GM21619 (cell line): ENCODE measurements around the gene ZDHHC11.
"Not testable (repeated sequence)": the region's sequence is repeated elsewhere in the genome, so short reads cannot be mapped to it uniquely, and the experiment has no call there.

ENCODE experiments used
- ATAC-seq: cut with Tn5 transposase; IDR thresholded peaks from one replicate; pipeline ENCODE4 v1.9.1; 2021; ENCODE audit not compliant: unreplicated experiment

Gene ZDHHC11

DNA sequence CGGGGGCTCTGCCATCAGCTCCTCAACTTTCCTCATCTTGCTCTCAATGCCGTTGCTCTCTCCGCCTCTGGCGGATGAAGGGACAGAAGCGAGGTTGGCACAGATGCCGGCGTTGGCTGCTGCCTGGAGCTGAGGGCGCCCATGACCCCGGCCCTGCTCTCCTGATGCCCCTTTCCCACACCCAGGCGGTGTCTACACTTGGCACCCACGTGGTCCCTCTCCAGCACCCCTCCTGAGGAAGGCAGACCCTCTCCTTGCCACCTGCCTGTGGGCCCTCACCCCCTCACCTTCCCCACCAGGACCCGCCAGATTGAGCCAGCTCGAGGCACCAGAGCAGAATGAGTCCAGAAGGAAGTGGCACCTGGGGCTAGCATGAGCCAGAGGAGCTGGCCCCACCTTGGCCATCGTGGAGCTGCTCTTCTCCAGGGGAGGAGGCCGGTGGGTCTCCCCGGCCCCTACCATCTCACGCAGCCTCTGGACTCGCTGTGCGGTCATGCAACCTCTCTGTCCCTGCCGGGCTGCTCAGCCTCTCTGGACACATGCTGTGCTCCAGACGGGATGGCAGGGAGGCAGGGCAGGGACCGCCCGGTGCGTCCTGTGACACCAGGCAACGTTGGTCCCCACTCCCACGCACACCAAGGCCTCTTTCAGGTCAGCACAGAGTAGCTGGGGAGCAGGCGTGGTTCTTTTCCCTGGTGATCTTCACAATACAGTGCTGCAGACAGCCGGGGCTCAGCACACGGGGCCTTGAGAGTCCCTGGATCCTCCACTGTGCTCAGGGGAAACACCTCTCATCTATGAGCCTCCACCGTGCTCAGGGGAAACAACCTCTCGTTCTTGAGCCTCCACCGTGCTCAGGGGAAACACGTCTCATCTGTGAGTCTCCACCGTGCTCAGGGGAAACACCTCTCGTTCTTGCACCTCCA is 4.8 kb downstream of the ZDHHC11 start:
- ATAC-seq: not testable (repeated sequence)

DNA sequence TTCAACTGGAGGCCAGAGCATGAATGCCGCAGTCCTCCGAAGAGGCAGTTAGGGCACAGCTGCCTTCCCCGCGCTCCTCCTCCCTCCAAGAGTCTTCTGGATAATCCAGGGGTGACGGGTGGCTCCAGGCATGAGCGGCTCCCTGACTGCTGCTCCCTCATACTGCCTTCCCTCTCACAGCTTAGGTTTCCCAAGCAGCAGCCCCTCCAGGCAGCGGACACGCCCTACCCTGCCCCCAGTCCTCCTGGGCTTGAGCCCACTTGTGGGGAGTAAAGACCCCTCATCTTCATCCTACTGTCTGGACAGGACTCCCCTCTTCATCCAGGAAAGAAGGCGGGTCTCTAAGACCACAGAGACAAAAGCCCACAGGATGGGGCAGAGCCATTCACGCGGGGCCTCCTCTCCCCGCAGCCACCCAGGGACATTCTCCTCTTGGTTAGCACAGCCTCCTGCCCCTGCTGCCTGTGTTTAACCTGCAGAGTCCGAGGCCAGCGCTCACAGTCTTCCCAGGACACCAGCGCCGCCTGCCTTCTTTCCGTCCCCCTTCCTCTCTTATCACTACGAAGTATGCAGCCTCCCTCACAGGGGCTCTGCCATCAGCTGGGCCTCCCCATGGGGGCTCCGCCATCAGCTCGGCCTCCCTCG is 5.6 kb downstream of the ZDHHC11 start:
- ATAC-seq: not testable (repeated sequence)

DNA sequence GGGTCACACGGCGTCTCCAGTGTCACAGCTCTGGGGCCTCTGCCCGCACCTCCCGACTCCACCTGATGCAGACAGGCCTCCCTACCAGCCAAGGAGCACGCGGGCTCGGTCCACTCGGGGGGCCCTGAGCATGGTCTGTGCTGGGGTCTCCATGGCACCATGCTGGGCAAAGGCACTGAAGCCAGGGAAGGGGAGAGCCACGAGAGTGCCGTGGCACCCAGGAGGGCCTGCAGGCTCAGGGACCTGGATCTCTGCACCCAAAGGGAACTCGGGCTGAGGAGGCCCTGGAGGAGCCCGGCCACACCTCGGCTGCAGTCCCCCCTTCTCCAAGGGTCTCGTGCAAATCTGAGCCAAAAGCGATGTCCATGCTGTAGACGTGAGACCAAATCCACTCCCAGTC is 6.4 kb downstream of the ZDHHC11 start:
- ATAC-seq: not testable (repeated sequence)

DNA sequence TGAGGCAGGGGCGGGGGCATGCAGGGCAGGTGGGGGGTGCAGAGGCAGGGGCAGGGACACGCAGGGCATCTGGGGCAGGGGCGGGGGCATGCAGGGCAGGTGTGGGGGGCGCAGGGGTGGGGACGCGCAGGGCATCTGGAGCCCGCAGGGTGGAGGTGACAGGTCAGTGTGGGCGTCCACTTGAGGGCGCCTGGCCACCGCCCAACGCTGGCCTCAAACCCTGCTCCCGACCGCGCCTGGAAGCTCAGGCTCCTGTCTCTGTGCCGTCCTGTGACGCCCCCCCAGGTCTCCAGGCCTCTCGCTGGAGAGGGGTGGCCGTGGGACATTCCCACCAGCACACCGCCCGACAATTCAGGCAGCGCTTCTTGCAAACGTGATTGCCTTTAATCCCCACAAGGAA is 6.9 kb downstream of the ZDHHC11 start:
- ATAC-seq: not testable (repeated sequence)

DNA sequence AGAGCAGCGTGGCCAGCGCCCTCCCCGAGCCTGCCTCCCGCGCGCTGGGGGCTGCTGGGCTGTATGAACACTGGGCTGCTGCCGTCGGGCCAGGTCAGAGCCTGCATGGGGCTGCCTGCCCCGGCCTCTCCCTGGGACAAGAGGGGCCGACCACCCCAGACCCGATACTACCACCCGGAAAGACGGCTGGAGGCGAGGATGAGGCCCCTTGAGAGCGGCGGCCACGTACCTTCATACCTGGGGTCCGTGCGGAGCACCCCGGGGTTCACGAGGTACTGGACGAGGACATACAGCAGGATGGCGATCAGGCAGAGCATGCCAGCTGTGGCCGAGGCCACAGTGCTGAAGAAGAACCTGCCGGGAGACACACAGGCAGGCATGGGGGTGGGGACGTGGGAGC is 7.4 kb downstream of the ZDHHC11 start:
- not testable (repeated sequence) for ATAC-seq

DNA sequence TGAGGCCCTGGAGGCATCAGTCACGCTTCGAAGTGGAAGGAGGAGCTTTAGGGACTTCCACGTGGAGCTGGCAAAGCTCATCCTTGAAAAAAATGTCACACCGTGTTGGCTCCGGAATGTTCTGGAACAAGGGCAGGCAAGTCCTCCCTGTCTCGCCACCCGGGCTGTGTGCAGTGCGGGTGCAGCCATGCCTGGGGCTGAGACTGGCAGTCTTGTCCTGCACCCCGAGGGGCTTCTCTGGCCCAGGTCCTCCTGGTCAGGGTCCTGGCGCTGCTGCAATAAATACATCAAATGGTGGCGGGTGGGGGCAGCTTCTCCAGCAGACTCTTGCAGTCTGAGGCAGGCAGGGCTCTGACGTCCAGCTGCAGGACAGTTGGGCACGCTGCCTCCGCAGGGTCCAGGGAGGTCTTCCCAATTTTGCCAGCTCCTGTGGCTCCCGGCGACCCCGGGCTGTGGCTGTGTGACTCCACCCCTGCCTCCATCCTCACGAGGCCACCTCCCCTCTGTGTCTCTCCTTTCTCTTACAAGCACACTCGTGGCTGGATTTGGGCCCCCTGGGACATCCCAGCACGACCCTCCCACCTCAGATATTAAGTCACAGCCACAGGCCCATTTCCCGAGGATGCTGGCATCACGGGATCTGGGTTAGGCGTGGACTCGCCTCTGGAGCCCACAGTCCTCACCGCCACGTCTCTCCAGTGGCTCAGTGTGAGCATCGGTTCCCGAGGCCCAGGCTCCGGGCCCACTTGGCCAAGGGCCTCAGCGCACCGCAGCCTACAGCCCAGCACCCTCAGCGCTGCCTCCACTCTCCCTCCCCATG is 8.2 kb downstream of the ZDHHC11 start:
- ATAC-seq: not testable (repeated sequence)

DNA sequence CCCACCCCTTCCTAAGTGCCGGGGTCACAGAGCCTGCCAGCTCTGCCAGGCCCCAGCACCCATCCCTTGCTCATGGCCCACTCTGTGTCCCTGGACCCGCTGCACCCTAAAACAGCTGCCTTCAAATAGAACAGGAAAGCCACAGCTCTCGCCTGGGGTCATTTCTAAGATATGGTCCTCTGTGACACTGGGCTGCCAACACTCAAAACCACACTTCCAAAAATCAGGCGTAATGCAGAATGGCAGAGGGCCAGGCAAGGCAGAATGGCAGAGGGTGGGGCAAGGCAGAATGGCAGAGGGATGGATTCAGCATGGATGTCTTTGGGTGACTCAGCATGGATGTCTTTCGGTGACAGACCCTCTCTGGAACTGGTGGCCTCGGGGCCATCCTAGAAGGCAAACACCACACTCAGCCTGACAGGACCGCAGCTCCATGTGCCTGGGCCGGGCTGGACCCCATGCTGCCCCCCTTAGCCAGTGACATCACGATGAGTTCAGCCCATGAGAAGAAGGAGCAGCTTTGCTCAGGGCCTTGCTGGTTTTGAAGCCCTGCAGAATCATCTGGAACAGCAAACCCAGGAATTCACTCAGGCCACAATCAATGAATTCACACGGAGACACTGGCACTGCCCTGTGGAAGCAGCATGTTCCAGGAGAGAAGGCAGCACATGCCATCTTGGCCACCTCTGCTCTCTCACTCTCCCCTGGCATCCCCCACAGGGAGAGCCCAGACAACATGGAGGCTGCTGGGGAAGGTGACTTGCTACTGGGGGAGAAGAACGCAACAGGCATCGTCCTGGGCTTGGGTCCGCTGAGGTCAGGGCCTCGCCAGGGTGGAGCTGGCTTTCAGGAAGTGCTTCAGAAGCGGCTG is 9.0 kb downstream of the ZDHHC11 start:
- ATAC-seq: not testable (repeated sequence)

DNA sequence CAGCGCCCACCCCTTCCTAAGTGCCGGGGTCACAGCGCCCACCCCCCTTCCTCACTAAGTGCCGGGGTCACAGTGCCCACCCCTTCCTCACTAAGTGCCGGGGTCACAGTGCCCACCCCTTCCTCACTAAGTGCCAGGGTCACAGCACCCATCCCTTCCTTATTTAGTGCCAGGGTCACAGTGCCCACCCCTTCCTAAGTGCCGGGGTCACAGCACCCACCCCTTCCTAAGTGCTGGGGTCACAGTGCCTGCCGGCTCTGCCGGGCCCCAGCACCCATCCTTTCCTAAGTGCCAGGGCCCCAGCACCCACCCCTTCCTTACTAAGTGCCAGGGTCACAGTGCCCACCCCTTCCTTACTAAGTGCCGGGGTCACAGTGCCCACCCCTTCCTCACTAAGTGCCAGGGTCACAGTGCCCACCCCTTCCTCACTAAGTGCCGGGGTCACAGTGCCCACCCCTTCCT is 9.8 kb downstream of the ZDHHC11 start:
- not testable (repeated sequence) for ATAC-seq

DNA sequence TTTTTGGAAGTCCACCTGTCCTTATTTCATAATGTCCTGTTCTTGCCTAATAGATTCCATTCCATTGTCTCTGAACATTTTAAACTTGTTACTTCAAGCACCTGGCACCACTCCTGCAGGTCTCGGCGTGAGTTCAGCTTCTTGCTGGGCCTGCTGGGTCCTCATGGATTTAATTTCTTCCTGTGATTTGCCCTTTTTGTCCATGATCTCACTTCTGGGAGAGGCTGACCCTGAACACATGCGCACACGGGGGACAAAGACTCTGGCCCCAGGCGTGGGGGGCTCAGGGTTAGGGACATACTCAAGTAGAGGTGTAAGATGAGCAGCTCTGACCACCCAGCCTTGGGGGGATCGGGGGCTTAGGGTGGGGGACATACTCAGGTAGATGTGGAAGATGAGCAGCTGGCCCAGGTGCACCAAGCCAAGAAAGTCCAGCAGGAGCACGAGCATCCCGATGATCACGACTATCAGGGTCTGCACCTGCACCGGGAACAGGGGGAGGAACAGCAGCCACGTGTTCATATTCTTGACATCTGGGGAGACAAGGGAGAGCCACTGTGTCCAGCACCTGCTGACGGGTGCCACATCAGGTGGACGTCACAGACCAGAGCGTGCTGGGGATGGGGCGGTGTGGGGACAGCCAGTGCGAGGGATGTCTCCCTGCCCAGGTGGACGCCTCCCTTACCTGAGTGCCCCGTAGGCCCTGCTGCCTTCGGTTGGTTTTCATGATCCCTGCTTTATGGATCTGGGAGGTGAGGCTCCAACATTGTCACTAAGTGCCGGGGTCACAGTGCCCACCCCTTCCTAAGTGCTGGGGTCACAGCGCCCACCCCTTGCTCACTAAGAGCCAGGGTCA is 10.4 kb downstream of the ZDHHC11 start:
- ATAC-seq: not testable (repeated sequence)

DNA sequence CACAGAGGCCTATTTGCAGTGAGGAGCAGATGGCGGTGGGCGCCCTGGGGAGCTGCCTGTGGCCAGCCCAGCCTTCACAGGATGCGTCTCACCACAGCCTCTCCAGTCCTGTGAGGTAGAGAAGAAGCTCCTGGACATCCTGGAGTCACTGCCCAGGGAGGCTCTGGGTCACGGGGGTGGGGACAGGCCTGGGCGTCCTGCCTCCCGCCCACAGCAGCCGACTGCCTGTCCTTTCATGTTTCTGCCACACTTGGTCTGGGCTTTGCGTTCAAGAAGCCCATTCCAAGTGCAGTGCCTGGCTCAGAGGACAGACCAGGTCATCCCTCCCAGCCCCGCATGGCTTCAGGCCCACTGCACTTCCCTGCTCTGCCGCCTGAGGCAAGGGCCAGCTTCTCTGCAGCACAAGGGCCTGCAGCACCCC is 12.3 kb downstream of the ZDHHC11 start:
- ATAC-seq: not testable (repeated sequence)

DNA sequence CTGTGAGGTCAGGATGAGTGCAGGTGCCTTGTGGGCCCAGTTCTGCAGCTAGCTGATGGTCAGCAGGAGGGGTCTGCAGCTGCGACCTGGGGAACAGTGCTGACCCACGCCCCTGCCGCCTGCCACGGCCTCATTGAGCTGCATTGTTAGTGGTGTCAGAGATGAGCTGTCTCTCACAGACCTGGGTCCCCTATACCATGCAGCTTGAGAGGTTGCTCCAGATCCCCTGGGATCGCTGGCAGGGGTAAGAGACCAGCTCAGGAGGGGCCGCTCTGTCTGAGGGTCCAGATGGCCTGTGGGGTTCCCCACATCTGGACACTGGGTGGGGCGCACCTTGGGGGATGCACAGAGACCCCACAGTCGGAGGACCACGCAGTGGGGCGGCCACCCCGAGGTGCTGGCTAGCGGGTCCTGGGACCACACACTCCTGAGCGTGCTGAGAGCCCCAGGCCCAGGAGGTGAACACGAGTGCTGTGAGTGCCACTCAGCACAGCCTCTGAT is 13.1 kb downstream of the ZDHHC11 start:
- not testable (repeated sequence) for ATAC-seq

DNA sequence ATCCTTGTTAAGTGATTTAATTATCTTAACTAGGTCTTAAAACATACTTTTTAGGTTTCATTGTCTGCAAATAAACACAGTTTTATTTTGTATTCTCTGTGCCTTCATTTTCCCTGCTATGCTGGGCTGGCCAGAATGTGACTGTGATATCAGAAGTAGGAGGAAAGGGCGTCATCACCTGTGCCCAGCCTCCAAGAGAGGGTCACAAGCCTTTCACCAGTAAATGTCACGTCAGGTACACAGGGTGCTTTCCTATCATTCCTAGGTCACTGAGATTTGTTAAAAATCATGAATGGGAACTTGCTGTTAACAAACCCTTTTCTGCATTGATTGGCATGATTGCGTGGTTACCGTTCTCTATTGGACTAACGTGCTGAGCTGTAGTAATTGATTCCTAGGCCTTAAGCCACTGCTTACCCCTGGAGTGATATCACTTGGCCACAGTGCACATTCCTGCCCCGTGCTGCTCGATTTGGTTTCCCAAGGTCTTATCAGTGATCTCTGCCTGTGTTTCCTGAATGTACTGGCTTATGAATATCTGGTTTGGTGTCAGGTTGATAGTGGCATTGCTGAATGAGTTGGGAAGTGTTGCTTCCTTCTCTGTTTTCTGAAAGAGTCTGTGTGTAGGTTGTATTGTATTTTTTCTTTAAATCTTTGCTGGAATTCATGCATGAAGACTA is 14.7 kb downstream of the ZDHHC11 start:
- ATAC-seq: not testable (repeated sequence)

DNA sequence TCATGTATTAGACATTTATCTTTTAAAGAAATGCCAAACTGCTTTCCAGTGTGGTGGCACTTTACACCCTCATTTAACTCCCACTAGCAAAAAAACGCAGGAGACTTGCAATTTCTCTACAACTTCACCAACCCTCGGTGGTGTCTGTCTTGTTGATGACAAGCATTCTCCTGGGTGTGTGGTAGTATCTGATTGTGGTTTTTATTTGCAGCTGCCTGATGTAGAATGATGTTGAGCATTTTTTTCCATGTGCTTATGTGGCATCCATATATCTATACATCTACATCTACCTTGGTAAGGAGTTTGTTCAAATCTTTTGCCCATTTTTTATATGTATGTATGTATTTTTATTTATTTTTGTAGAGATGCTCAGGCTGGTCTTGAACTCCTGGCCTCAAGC is 16.8 kb downstream of the ZDHHC11 start:
- not testable (repeated sequence) for ATAC-seq

DNA sequence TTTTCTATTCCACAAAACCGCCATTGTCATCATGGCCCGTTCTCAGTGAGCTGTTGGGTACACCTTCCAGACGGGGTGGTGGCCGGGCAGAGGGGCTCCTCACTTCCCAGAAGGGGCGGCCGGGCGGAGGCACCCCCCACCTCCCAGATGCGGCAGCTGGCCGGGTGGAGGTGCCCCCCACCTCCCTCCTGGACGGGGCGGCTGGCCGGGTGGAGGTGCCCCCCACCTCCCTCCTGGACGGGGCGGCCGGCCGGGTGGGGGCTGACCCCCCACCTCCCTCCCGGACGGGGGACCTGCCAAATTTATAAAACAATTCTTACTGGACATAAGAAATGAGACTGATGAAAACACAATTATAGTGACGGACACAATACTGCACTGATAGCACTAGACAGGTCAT is 22.6 kb downstream of the ZDHHC11 start:
- not testable (repeated sequence) for ATAC-seq

DNA sequence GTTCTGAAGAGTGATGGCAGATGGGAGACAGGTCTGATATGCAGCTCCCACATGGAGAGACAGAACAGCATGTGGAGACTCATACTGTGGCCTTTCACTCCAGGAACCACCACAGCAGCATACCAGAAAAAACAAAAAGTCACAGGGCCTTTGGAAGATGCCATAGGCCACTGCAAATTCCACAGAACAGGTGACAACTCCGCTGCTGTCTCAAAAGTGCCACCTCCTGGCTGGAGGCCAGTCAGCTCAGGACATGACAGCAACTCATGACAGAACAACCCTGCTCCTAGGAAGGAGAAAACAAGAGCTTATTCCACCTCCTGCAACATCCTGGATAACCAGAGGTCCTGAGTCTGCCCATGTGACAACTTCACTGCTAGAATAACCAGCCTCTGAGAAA is 25.2 kb downstream of the ZDHHC11 start:
- not testable (repeated sequence) for ATAC-seq

DNA sequence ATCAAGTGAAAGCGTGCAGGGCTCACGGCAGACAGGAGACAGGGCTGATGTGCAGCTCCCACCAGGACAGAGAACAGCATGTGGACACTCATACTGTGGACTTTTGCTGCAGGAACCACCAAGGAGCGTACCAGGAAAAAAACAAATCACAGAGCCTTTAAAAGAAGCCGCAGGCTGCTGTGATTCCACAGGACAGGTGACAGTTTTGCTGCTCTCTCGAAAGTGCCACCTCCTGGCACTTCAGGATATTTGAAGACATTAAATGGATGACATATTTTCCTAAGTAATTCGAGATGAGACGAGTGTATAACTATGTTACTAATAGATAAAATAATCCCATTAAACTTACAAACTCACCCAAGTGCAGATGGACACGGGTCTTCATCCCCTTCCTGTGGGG is 29.3 kb downstream of the ZDHHC11 start:
- no peak for ATAC-seq

DNA sequence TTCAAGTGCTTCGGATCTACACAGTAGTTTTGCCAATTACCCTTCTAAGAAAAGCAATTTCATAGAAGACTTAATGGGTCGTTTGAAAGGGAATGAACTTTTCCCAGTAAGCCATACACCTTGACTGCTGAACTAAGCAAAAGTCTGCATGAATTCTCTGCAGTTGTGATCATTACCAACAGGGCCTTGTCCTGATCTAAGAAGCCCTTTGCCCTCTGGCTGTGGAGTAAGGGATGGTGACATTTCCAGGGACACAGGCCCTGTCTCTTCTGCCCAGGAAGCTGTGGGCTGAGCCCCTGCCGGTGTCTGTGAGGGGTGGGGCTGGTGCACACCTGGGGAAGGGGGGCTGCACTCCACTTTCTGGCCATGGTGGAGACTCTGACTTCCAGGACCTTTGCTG is 30.5 kb downstream of the ZDHHC11 start:
- no peak for ATAC-seq

DNA sequence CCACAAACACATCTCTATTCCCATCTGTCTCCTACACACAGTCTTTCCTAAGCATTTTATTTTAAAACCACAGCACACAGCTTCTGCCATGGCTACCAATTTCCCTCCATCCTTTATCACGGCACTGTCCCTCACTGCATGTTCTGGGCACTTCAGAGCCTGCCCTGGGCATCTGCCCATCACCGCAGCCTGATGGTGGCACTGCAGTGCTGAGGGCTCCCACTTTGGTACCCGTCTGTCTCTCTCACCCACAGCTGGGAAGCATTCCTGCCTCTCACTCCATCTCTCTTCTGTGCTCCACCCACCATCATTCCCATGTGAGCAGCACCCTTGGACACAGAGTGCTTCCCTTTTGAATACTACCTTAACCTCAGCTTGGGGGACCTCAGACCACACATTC is 31.7 kb downstream of the ZDHHC11 start:
- no peak for ATAC-seq
